PC-9 (cell line): ENCODE measurements around the gene SPATS2.

Experiments
- CTCF ChIP-seq: fragments of 200-600 bp; sonication (generic); conservative IDR thresholded peaks from 2 replicates; pipeline ENCODE4 v1.6.1; 2017; ENCODE audit warnings: mixed run types, antibody characterized with exemption, mild to moderate bottlenecking, moderate library complexity
- EZH2 ChIP-seq: fragments of 200-600 bp; sonication (generic); IDR thresholded peaks from 2 replicates; pipeline ENCODE4 v1.8.0; 2017; ENCODE audit warnings: antibody characterized with exemption, low read depth

- TF ChIP-seq CTCF (no peak), EZH2 (no peak)
These were observed 27.8 kb upstream of the SPATS2 start for GRCh38 chr12:49339464-49339861.
